B cell (primary cell): ENCODE measurements around the gene RFK.

Experiments used
- EZH2 ChIP-seq: IDR thresholded peaks from 2 replicates; pipeline ENCODE4 v1.6.1; 2012; ENCODE audit warnings: borderline replicate concordance, low read depth, mild to moderate bottlenecking, moderate library complexity, low read length; ENCODE audit not compliant: insufficient read depth, poor library complexity, severe bottlenecking
- TF ChIP-seq, protein P1 (sequence below): fragments of 200-600 bp; IDR thresholded peaks from one replicate; pipeline ENCODE4 v1.8.0; 2022; ENCODE audit warnings: antibody characterized with exemption, mild to moderate bottlenecking

DNA sequence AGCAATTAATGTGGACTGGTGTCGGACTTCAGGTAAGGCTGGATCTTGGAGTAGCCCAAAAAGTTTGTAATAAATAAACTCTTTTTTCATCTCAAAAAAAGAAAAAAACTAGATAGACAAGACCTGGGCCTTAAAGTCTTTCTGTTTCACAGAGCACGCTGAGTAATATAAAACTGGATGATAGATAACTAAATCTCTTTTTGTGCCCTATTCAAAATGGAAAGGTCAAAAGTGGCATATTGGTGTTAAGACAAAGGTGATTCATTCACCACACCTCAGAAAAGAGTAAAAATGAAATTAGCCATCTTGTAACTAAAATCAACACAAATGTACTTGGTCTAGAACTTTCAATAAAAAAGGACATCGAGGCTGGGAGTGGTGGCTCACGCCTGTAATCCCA is 30.3 kb upstream of the RFK start:
- TF ChIP-seq, protein P1, sequence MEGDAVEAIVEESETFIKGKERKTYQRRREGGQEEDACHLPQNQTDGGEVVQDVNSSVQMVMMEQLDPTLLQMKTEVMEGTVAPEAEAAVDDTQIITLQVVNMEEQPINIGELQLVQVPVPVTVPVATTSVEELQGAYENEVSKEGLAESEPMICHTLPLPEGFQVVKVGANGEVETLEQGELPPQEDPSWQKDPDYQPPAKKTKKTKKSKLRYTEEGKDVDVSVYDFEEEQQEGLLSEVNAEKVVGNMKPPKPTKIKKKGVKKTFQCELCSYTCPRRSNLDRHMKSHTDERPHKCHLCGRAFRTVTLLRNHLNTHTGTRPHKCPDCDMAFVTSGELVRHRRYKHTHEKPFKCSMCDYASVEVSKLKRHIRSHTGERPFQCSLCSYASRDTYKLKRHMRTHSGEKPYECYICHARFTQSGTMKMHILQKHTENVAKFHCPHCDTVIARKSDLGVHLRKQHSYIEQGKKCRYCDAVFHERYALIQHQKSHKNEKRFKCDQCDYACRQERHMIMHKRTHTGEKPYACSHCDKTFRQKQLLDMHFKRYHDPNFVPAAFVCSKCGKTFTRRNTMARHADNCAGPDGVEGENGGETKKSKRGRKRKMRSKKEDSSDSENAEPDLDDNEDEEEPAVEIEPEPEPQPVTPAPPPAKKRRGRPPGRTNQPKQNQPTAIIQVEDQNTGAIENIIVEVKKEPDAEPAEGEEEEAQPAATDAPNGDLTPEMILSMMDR = no peak
- no peak for TF ChIP-seq EZH2
